ENCODE results near the gene TMEM151B.

The TMEM151B gene

GRCh38 chr6:44265007-44265721, 5.1 kb upstream of the TMEM151B start, which contains the start of gene NFKBIE:
Gene NFKBIE, minus strand, starts transcription at chr6:44265551. Its CDS starts 205 bp downstream, at chr6:44265346.
- peaks cover 18% of the 10 kb centered on the region for H4K20me1 ChIP-seq (ENCODE audit: insufficient read depth, low read length)
- peak within 1 kb of the TSS; percentile 94 for H3K27ac ChIP-seq (ENCODE audit: low read length)
- H2AFZ ChIP-seq (ENCODE audit: low read depth, low read length) = no peak within 1 kb of the TSS

GRCh38 chr6:44265722-44266233, 4.5 kb upstream of the TMEM151B start:
- Histone ChIP-seq H3K9ac (ENCODE audit: low read length) (peak overlapping the region; percentile 72), H3K9me3 (ENCODE audit: insufficient read depth, low read length) (no peaks in the 10 kb centered on the region), H3K79me2 (ENCODE audit: low read length) (peaks cover 46% of the 10 kb centered on the region), H3K27me3 (ENCODE audit: low read depth, low read length) (peaks cover 4% of the 10 kb centered on the region), H3K4me3 (ENCODE audit: low read length) (peak overlapping the region; percentile 84), H3K27ac (ENCODE audit: low read length) (peak overlapping the region; percentile 94), H3K36me3 (replicated peaks; ENCODE audit: low read depth, low read length) (peaks cover 42% of the 10 kb centered on the region), H3K4me2 (ENCODE audit: low read length) (peak overlapping the region; percentile 96), H4K20me1 (ENCODE audit: insufficient read depth, low read length) (peaks cover 15% of the 10 kb centered on the region), H2AFZ (ENCODE audit: low read depth, low read length) (no peak overlapping the region), H3K4me1 (ENCODE audit: low read length) (peaks cover 66% of the 10 kb centered on the region)
- TF ChIP-seq EZH2phosphoT487 (IDR thresholded peaks at IDR 0.05; ENCODE audit: low read depth) (no peak), CTCF (IDR thresholded peaks at IDR 0.05; ENCODE audit: low read depth, low read length) (no peak)

More at GRCh38 chr6:44265007-44265721, 5.1 kb upstream of the TMEM151B start, which contains the start of gene NFKBIE:
- Histone ChIP-seq H3K36me3 (replicated peaks; ENCODE audit: low read depth, low read length) (peaks cover 46% of the 10 kb centered on the region), H3K9ac (ENCODE audit: low read length) (peak within 1 kb of the TSS; percentile 99), H3K79me2 (ENCODE audit: low read length) (peaks cover 52% of the 10 kb centered on the region), H3K4me2 (ENCODE audit: low read length) (peak within 1 kb of the TSS; percentile 99), H3K4me3 (ENCODE audit: low read length) (peak within 1 kb of the TSS; percentile 84), H3K27me3 (ENCODE audit: low read depth, low read length) (peaks cover 4% of the 10 kb centered on the region), H3K4me1 (ENCODE audit: low read length) (peaks cover 72% of the 10 kb centered on the region), H3K9me3 (ENCODE audit: insufficient read depth, low read length) (no peaks in the 10 kb centered on the region)
- no peak for TF ChIP-seq EZH2phosphoT487 (IDR thresholded peaks at IDR 0.05; ENCODE audit: low read depth)
- TF ChIP-seq CTCF (IDR thresholded peaks at IDR 0.05; ENCODE audit: low read depth, low read length) = peak; percentile 74

- H3K36me3 ChIP-seq (replicated peaks; ENCODE audit: low read depth, low read length) = peaks cover 36% of the 10 kb centered on the region
- H3K27me3 ChIP-seq (ENCODE audit: low read depth, low read length) = peaks cover 5% of the 10 kb centered on the region
- H2AFZ ChIP-seq (ENCODE audit: low read depth, low read length) = no peak overlapping the region
- H3K9ac ChIP-seq (ENCODE audit: low read length) = peak overlapping the region; percentile 72
- peak overlapping the region; percentile 84 for H3K4me3 ChIP-seq (ENCODE audit: low read length)
- no peaks in the 10 kb centered on the region for H3K9me3 ChIP-seq (ENCODE audit: insufficient read depth, low read length)
- H3K4me1 ChIP-seq (ENCODE audit: low read length) = peaks cover 64% of the 10 kb centered on the region
- H4K20me1 ChIP-seq (ENCODE audit: insufficient read depth, low read length) = peaks cover 9% of the 10 kb centered on the region
- peak overlapping the region; percentile 96 for H3K4me2 ChIP-seq (ENCODE audit: low read length)
- TF ChIP-seq CTCF (IDR thresholded peaks at IDR 0.05; ENCODE audit: low read depth, low read length) = no peak
- H3K79me2 ChIP-seq (ENCODE audit: low read length) = peaks cover 40% of the 10 kb centered on the region
- peak overlapping the region; percentile 94 for H3K27ac ChIP-seq (ENCODE audit: low read length)
These were observed 3.9 kb upstream of the TMEM151B start for GRCh38 chr6:44266347-44266746.

- H3K4me3 ChIP-seq (ENCODE audit: low read length) = no peak overlapping the region
- H4K20me1 ChIP-seq (ENCODE audit: insufficient read depth, low read length) = peaks cover 2% of the 10 kb centered on the region; the same call in 1 of the 2 replicates
- no peak for TF ChIP-seq CTCF (IDR thresholded peaks at IDR 0.05; ENCODE audit: low read depth, low read length)
- no peak for TF ChIP-seq EZH2phosphoT487 (IDR thresholded peaks at IDR 0.05; ENCODE audit: low read depth)
- H2AFZ ChIP-seq (ENCODE audit: low read depth, low read length) = no peak overlapping the region
- peak overlapping the region; percentile 96 for H3K4me2 ChIP-seq (ENCODE audit: low read length)
- H3K79me2 ChIP-seq (ENCODE audit: low read length) = peaks cover 31% of the 10 kb centered on the region
- peak overlapping the region; percentile 94; the same call in 1 of the 2 replicates for H3K27ac ChIP-seq (ENCODE audit: low read length)
- peaks cover 27% of the 10 kb centered on the region for H3K36me3 ChIP-seq (replicated peaks; ENCODE audit: low read depth, low read length)
- peak overlapping the region; percentile 16; the same call in 1 of the 2 replicates for H3K9ac ChIP-seq (ENCODE audit: low read length)
- peaks cover 7% of the 10 kb centered on the region for H3K27me3 ChIP-seq (ENCODE audit: low read depth, low read length)
- peaks cover 55% of the 10 kb centered on the region for H3K4me1 ChIP-seq (ENCODE audit: low read length)
- H3K9me3 ChIP-seq (ENCODE audit: insufficient read depth, low read length) = no peaks in the 10 kb centered on the region
These were observed 3.0 kb upstream of the TMEM151B start for GRCh38 chr6:44267252-44267651.

Measured in OCI-LY3 (cell line).